IPS-15b (cell line): ENCODE results near the gene PDIA2.

Source experiments
- H3K27me3 ChIP-seq: one replicate; pipeline ENCODE4 v1.6.1; 2013; ENCODE audit warnings: low read length; ENCODE audit not compliant: control insufficient read depth, insufficient read depth
- H3K36me3 ChIP-seq: one replicate; pipeline ENCODE4 v1.6.1; 2013; ENCODE audit warnings: low read length; ENCODE audit not compliant: control insufficient read depth, insufficient read depth
- H3K4me1 ChIP-seq: one replicate; pipeline ENCODE4 v1.6.1; 2013; ENCODE audit warnings: mild to moderate bottlenecking, low read length; ENCODE audit not compliant: control insufficient read depth, insufficient read depth
- H3K4me3 ChIP-seq: one replicate; pipeline ENCODE4 v1.5.1; 2013; ENCODE audit warnings: low read depth, low read length
- H3K9ac ChIP-seq: one replicate; pipeline ENCODE4 v1.6.1; 2013; ENCODE audit warnings: low read depth, mild to moderate bottlenecking, low read length
- H3K9me3 ChIP-seq: one replicate; pipeline ENCODE4 v1.6.1; 2013; ENCODE audit warnings: mild to moderate bottlenecking, low read length; ENCODE audit not compliant: control insufficient read depth, insufficient read depth

Gene PDIA2

GRCh38 chr16:293043-293775 lies 10.2 kb downstream of the PDIA2 start:
- peaks cover 50% of the 10 kb centered on the region for H3K36me3 ChIP-seq
- no peak overlapping the region for H3K4me3 ChIP-seq

GRCh38 chr16:296276-296675 lies 13.3 kb downstream of the PDIA2 start:
- H3K4me3 ChIP-seq: no peak overlapping the region
- H3K4me1 ChIP-seq: no peaks in the 10 kb centered on the region
- H3K9ac ChIP-seq: no peak overlapping the region
- no peaks in the 10 kb centered on the region for H3K9me3 ChIP-seq
- peaks cover 28% of the 10 kb centered on the region for H3K36me3 ChIP-seq
- H3K27me3 ChIP-seq: no peaks in the 10 kb centered on the region

More at GRCh38 chr16:293043-293775, 10.2 kb downstream of the PDIA2 start:
- Histone ChIP-seq H3K27me3 (no peaks in the 10 kb centered on the region), H3K4me1 (no peaks in the 10 kb centered on the region), H3K9me3 (no peaks in the 10 kb centered on the region), H3K9ac (no peak overlapping the region)

- no peak overlapping the region for H3K4me3 ChIP-seq
- no peak overlapping the region for H3K9ac ChIP-seq
- peaks cover 29% of the 10 kb centered on the region for H3K36me3 ChIP-seq
- H3K27me3 ChIP-seq: no peaks in the 10 kb centered on the region
- H3K4me1 ChIP-seq: no peaks in the 10 kb centered on the region
- no peaks in the 10 kb centered on the region for H3K9me3 ChIP-seq
Measured at GRCh38 chr16:296806-297510, 14.0 kb downstream of the PDIA2 start.

- H3K36me3 ChIP-seq: peaks cover 31% of the 10 kb centered on the region
- H3K27me3 ChIP-seq: no peaks in the 10 kb centered on the region
- no peak overlapping the region for H3K4me3 ChIP-seq
- H3K9ac ChIP-seq: no peak overlapping the region
- H3K9me3 ChIP-seq: no peaks in the 10 kb centered on the region
- H3K4me1 ChIP-seq: no peaks in the 10 kb centered on the region
Measured at GRCh38 chr16:297832-298231, 14.9 kb downstream of the PDIA2 start.

GRCh38 chr16:301235-301634 lies 18.3 kb downstream of the PDIA2 start:
- H3K4me1 ChIP-seq: no peaks in the 10 kb centered on the region
- H3K36me3 ChIP-seq: peaks cover 20% of the 10 kb centered on the region

GRCh38 chr16:301950-302349 lies 19.0 kb downstream of the PDIA2 start:
- Histone ChIP-seq H3K4me1 (no peaks in the 10 kb centered on the region), H3K36me3 (peaks cover 20% of the 10 kb centered on the region), H3K9me3 (no peaks in the 10 kb centered on the region), H3K9ac (no peak overlapping the region), H3K27me3 (no peaks in the 10 kb centered on the region), H3K4me3 (no peak overlapping the region)

More at GRCh38 chr16:301235-301634, 18.3 kb downstream of the PDIA2 start:
- H3K4me3 ChIP-seq: no peak overlapping the region
- H3K27me3 ChIP-seq: no peaks in the 10 kb centered on the region
- no peak overlapping the region for H3K9ac ChIP-seq
- H3K9me3 ChIP-seq: no peaks in the 10 kb centered on the region

GRCh38 chr16:303760-304505 lies 21.0 kb downstream of the PDIA2 start:
- Histone ChIP-seq H3K9ac (no peak overlapping the region), H3K27me3 (no peaks in the 10 kb centered on the region), H3K4me1 (no peaks in the 10 kb centered on the region), H3K4me3 (no peak overlapping the region), H3K9me3 (no peaks in the 10 kb centered on the region), H3K36me3 (peaks cover 25% of the 10 kb centered on the region)

- Histone ChIP-seq H3K27me3 (no peaks in the 10 kb centered on the region), H3K9me3 (no peaks in the 10 kb centered on the region), H3K4me1 (no peaks in the 10 kb centered on the region), H3K4me3 (no peak overlapping the region), H3K9ac (no peak overlapping the region), H3K36me3 (peaks cover 33% of the 10 kb centered on the region)
Measured at GRCh38 chr16:305916-306626, 23.1 kb downstream of the PDIA2 start.

- peaks cover 35% of the 10 kb centered on the region for H3K36me3 ChIP-seq
- no peak overlapping the region for H3K4me3 ChIP-seq
- H3K4me1 ChIP-seq: no peaks in the 10 kb centered on the region
- no peaks in the 10 kb centered on the region for H3K27me3 ChIP-seq
- no peak overlapping the region for H3K9ac ChIP-seq
- H3K9me3 ChIP-seq: no peaks in the 10 kb centered on the region
Measured at GRCh38 chr16:306911-307370, 24.0 kb downstream of the PDIA2 start.

- H3K9me3 ChIP-seq: no peaks in the 10 kb centered on the region
- H3K36me3 ChIP-seq: peaks cover 33% of the 10 kb centered on the region
- no peaks in the 10 kb centered on the region for H3K27me3 ChIP-seq
- H3K9ac ChIP-seq: no peak overlapping the region
- H3K4me1 ChIP-seq: no peaks in the 10 kb centered on the region
- H3K4me3 ChIP-seq: no peak overlapping the region
Measured at GRCh38 chr16:307691-308312, 24.8 kb downstream of the PDIA2 start.

- Histone ChIP-seq H3K9ac (no peak overlapping the region), H3K4me3 (no peak overlapping the region), H3K4me1 (no peaks in the 10 kb centered on the region), H3K9me3 (no peaks in the 10 kb centered on the region), H3K36me3 (peaks cover 41% of the 10 kb centered on the region), H3K27me3 (no peaks in the 10 kb centered on the region)
Measured at GRCh38 chr16:309476-309875, 26.5 kb downstream of the PDIA2 start.
